Right cardiac atrium (tissue), 5 donors: ENCODE data around the gene SIKE1. TPM values are rescaled to one million over a fixed set of nuclear protein-coding genes. Genes with fewer than 3 reads are reported as not detected.

ENCODE experiments used
- ATAC-seq, 2 donors: fragments of 200-7000 bp; cut with Tn5 transposase; one replicate each; pipeline versions ENCODE4 v1.8.0 to v1.9.1; 2020; ENCODE audit warnings: moderate library complexity in 2 of 2, mild to moderate bottlenecking in 1 of 2
- DNase-seq, 3 donors: peaks; one replicate each; pipeline ENCODE4 v3.0.0-alpha.2; 2020
- H3K27ac ChIP-seq: one replicate; pipeline ENCODE4 v1.5.1; 2013; ENCODE audit warnings: mild to moderate bottlenecking, low read length, control low read depth, moderate library complexity
- H3K27me3 ChIP-seq: one replicate; pipeline ENCODE4 v1.6.1; 2013; ENCODE audit not compliant: control insufficient read depth, insufficient read depth
- H3K4me1 ChIP-seq: one replicate; pipeline ENCODE4 v1.6.1; 2013; ENCODE audit warnings: low read length; ENCODE audit not compliant: control insufficient read depth, insufficient read depth
- H3K4me3 ChIP-seq: one replicate; pipeline ENCODE4 v1.5.1; 2013; ENCODE audit warnings: low read length, control low read depth
- H3K9me3 ChIP-seq: one replicate; pipeline ENCODE4 v1.6.1; 2013; ENCODE audit warnings: low read length; ENCODE audit not compliant: control insufficient read depth
- WGBS: extraction: QIAGEN DNeasy Blood & Tissue Kit; methylation state at CpG from one replicate; pipeline ENCODE4 v1.1.7; 2013; 5-methylcytosine and 5-hydroxymethylcytosine counted together
- intact Hi-C, 4 donors: fragments of 100-400 bp; cut with DNase I; formaldehyde crosslinking; loops; one replicate each; pipeline versions ENCODE4 v1.11.0 to v1.14.0; 2022 to 2023
- polyA plus RNA-seq: library from polyadenylated mRNA; stranded (reverse); fragments of 200-250 nt; gene quantifications from one replicate; pipeline ENCODE4 v1.2.3, GENCODE V29; 2013
- total RNA-seq, 4 donors: library from RNA; stranded (reverse); fragmentation: NEBNext Ultra II Directional; extraction: Animal tissue kit (Norgen Biotek cat#: 25700); gene quantifications; one replicate each; pipeline ENCODE4 v1.2.1, GENCODE V29; 2021
- donor health status: healthy with polysubstance abuse.
- donor health status: DM: no; HTN: yes; CAD: no.
- donor health status: DM: no; HTN: no; CAD: no.
- donor health status: DM: no; HTN: yes; CAD: no; lungs with severe emphysema.
- donor health status: DM: yes; HTN: yes; CAD: no.

SIKE1 gene
- total and polyA plus RNA-seq, 5 donors: 17.9 to 36.9 (median 34.2) TPM

DNA sequence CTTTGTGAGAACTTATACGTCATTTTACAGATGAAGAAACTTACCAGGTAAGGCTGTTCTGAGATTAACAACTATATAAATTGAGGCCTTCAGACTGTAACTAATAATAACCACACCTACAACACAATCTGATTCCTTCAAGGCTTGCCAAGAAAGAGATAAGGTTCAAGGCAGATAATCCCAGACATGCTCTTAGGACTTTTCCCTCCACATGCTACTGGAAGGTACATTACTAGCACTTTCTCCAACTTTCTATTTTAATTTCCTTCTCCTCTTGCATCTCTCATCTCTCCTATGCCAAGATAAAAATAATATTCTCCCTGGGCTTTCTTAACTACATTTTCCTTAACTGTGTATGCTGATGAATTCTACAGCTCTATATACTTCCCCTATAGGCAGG lies 45.0 kb downstream of the SIKE1 start:
- intact Hi-C loops: no loop called here
- Histone ChIP-seq H3K4me3 (no peak overlapping the region), H3K4me1 (no peaks in the 10 kb centered on the region), H3K27me3 (no peaks in the 10 kb centered on the region), H3K9me3 (no peaks in the 10 kb centered on the region), H3K27ac (no peak overlapping the region)
- DNase-seq: no peak
- no peak for ATAC-seq
- 90% methylated on average over 1 of the region's 1 CpG for WGBS

DNA sequence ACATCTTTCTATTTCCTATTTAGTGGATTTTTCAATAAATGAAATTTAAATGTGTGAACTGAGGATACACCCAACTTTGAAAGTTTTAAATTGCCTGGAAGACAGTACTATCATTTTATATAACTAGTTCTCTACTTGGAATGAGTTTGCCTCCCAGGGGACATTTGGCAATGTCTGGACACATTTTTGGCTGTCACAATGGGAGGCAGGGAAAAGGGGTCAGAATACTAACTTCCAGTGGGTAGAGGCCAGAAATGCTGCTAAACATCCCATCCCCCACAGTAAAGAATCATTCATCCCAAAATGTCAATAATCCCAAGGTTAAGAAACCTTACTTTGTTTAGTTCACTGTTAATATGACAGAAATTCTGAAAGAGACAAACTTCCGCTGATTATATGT lies 50.7 kb downstream of the SIKE1 start:
- WGBS: 95% methylated on average over 1 of the region's 1 CpG

DNA sequence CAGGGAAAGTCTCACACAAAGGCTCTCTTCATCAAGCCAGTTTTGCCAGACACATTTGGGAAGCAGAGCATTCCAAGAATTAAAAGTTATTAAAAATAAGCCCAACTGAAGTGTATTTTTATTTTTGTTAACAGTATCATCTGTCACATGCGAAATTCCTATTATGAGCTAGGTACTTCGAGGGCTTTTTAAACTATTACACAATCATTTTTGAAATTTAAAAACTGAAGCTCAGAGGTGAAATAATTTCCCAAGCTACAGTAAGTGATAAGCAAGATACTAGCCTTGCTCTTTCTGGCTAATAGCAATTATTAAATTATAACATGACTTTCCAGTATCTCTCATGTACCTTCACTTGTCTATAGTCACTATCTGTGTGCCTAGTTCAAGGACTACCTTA lies 51.9 kb downstream of the SIKE1 start:
- intact Hi-C loops: no loop called here
- Histone ChIP-seq H3K27me3 (no peaks in the 10 kb centered on the region), H3K4me3 (no peak overlapping the region), H3K9me3 (no peaks in the 10 kb centered on the region), H3K27ac (no peak overlapping the region), H3K4me1 (no peaks in the 10 kb centered on the region)
- WGBS: 76% methylated on average over 2 of the region's 2 CpGs
- DNase-seq (no peak), ATAC-seq (no peak)

More for the DNA sequence above, 50.7 kb downstream of the SIKE1 start:
- intact Hi-C loops: no loop called here
- no peaks in the 10 kb centered on the region for H3K4me1 ChIP-seq
- H3K4me3 ChIP-seq: no peak overlapping the region
- no peaks in the 10 kb centered on the region for H3K9me3 ChIP-seq
- no peaks in the 10 kb centered on the region for H3K27me3 ChIP-seq
- H3K27ac ChIP-seq: no peak overlapping the region
- ATAC-seq (no peak), DNase-seq (no peak)

DNA sequence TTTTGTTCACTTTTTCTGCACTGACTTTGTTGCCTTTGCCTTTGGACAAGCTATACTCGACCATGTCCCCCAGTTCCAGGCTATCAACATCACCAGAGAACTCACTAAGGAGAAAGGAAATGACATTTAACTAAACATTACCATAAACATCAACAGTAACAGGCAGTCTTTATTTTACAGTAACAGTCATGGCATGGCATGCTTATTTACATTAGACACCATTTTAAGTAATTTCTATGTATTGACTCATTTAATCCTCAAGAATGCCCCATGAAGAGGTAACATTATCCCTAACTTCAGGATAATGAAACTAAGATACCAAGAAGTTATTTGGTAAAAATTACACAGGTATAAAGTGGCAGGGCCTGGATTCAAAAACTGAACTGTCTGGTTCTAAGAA lies 55.3 kb downstream of the SIKE1 start:
- no peak overlapping the region for H3K27ac ChIP-seq
- no peak for DNase-seq
- no peak for ATAC-seq
- intact Hi-C loops: no loop called here
- no peaks in the 10 kb centered on the region for H3K4me1 ChIP-seq
- H3K4me3 ChIP-seq: no peak overlapping the region
- H3K9me3 ChIP-seq: no peaks in the 10 kb centered on the region
- 80% methylated on average over 1 of the region's 1 CpG for WGBS
- H3K27me3 ChIP-seq: no peaks in the 10 kb centered on the region

DNA sequence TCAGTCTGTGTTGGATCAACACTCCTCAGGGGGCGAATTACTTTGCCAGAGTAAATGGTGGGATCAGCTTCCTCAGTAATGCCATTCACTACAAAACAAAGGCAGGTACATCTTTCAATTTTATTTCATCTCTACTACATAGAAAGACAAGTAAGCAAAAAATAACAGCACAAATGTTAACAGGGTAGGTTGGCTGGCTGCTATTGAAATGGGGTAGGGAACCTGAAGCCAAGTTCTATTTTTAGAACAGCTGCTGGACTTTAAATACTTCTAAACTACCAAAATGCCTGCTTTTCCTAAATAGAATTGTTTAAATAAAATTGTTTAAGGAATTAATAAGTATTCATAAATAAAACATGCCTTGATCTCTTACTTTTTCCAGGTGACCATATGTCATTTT lies 56.6 kb downstream of the SIKE1 start:
- H3K27me3 ChIP-seq: no peaks in the 10 kb centered on the region
- 86% methylated on average over 1 of the region's 1 CpG for WGBS

DNA sequence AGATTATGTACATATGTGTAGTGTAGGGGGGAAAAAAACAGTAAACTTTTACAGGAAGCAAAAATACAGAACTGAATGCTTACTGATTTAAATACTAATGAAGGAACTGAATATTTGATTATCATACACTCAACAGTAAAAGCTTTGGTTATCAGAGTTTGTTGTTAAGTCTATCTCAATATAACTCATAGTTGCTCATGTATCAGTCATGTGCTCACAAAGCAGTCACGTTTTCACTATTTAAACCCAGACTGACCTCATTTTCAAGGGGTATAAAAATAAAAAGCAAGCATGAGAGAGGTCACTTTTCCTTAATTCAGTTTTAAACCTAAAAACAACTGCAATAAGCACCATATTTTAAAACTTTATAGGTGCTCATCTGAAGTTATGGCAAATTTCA lies 57.0 kb downstream of the SIKE1 start:
- intact Hi-C loops: no loop called here
- H3K4me1 ChIP-seq: no peaks in the 10 kb centered on the region
- ATAC-seq (no peak), DNase-seq (no peak)
- 0% methylated on average over 1 of the region's 1 CpG for WGBS
- H3K27me3 ChIP-seq: no peaks in the 10 kb centered on the region
- H3K9me3 ChIP-seq: no peaks in the 10 kb centered on the region
- H3K27ac ChIP-seq: no peak overlapping the region
- no peak overlapping the region for H3K4me3 ChIP-seq

More for the DNA sequence above, 56.6 kb downstream of the SIKE1 start:
- no peak overlapping the region for H3K4me3 ChIP-seq
- DNase-seq (no peak), ATAC-seq (no peak)
- intact Hi-C loops: no loop called here
- H3K4me1 ChIP-seq: no peaks in the 10 kb centered on the region
- H3K27ac ChIP-seq: no peak overlapping the region
- no peaks in the 10 kb centered on the region for H3K9me3 ChIP-seq

DNA sequence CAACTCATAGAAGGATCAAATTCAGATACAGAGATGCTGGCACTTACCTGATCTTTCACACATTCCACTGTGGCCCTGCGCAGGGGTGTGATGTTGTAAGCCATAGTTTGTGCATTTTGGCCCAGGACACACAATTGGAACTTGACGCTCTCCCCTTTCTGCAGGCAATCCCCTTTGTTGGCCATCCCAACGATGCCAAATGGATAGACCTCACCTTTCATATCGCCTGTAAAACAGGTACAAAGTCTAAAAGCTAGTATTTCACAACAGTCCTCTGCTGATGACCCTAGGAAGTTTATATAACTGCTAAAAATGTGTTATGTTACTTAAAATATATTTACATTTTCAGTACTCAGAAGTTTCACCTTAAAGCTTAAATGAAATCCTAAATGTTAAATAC lies 60.0 kb downstream of the SIKE1 start:
- Histone ChIP-seq H3K9me3 (no peaks in the 10 kb centered on the region), H3K27ac (no peak overlapping the region), H3K27me3 (no peaks in the 10 kb centered on the region), H3K4me1 (peaks cover 2% of the 10 kb centered on the region), H3K4me3 (no peak overlapping the region)
- no peak for DNase-seq
- intact Hi-C loops: no loop called here
- no peak for ATAC-seq
- WGBS: 89% methylated on average over 4 of the region's 4 CpGs

Other genes with a start within 250 kb of the SIKE1 start
- gene BCAS2, start 199.1 kb downstream of the SIKE1 start, total RNA-seq: 10 to 100 TPM; 33.0 to 36.0 (median 33.8) TPM
- 40.1 TPM for gene BCAS2, start 199.1 kb downstream of the SIKE1 start, polyA plus RNA-seq
- 1 to 10 TPM; 2.2 to 3.7 (median 2.6) TPM for gene DENND2C, start 110.6 kb downstream of the SIKE1 start, total RNA-seq
- 1.5 TPM for gene DENND2C, start 110.6 kb downstream of the SIKE1 start, polyA plus RNA-seq
- not detected for gene AMPD1, start 85.1 kb downstream of the SIKE1 start, total RNA-seq
- not detected for gene AMPD1, start 85.1 kb downstream of the SIKE1 start, polyA plus RNA-seq
- gene NRAS, start 63.9 kb downstream of the SIKE1 start, total RNA-seq: 10 to 100 TPM in 1 of 4 donors, 1 to 10 TPM in 3; 7.3 to 12.8 (median 8.9) TPM
- 4.8 TPM for gene NRAS, start 63.9 kb downstream of the SIKE1 start, polyA plus RNA-seq
- 100 to 1,000 TPM; 699 to 819 (median 772) TPM for gene CSDE1, start 22.7 kb downstream of the SIKE1 start, total RNA-seq
- 227 TPM for gene CSDE1, start 22.7 kb downstream of the SIKE1 start, polyA plus RNA-seq
- gene SYCP1, start 74.2 kb upstream of the SIKE1 start, total RNA-seq: not detected
- not detected for gene SYCP1, start 74.2 kb upstream of the SIKE1 start, polyA plus RNA-seq
- gene TSHB, start 249.1 kb upstream of the SIKE1 start, total RNA-seq: not detected
- not detected for gene TSHB, start 249.1 kb upstream of the SIKE1 start, polyA plus RNA-seq